HEK293 (cell line): Measurements from ENCODE around the gene KIAA1191.

Experiments
- CTCF ChIA-PET: fragments of 350-600 bp; formaldehyde crosslinking; extraction: SDS; loops from one replicate; lab custom pipeline; 2021; ENCODE audit warnings: antibody characterized with exemption; lab: Yijun Ruan, JAX
- POLR2A ChIA-PET: fragments of 300-600 bp; formaldehyde crosslinking; extraction: SDS; loops from one replicate; lab custom pipeline; 2020; ENCODE audit warnings: antibody characterized with exemption, inconsistent platforms; lab: Yijun Ruan, JAX
- H3K27ac ChIP-seq: fragments of 200-500 bp; sonication (Bioruptor generic); 2 replicates; pipeline ENCODE4 v1.5.1; 2014; ENCODE audit warnings: low read depth, low read length, control low read depth, inconsistent platforms; ENCODE audit errors: extremely low read depth
- H3K36me3 ChIP-seq, 2 experiments: fragments of 200-500 bp in 1 of 2; sonication (Bioruptor generic) in 1 of 2; 1 replicate in 1 of 2; 2 replicates in 1 of 2; pipeline ENCODE4 v1.5.1; 2014 to 2017; ENCODE audit warnings: inconsistent platforms in 2 of 2, low read length in 2 of 2; ENCODE audit not compliant: control insufficient read depth in 2 of 2, insufficient read depth in 1 of 2
- H3K4me1 ChIP-seq: fragments of 200-500 bp; sonication (Bioruptor generic); 2 replicates; pipeline ENCODE4 v1.5.1; 2014; ENCODE audit warnings: mild to moderate bottlenecking, low read length, inconsistent platforms; ENCODE audit not compliant: control insufficient read depth, insufficient read depth
- H3K4me3 ChIP-seq: 2 replicates; pipeline ENCODE4 v1.5.1; 2011; ENCODE audit warnings: low read depth, mild to moderate bottlenecking, control low read depth, low read length, moderate library complexity
- H3K9me3 ChIP-seq: fragments of 200-500 bp; sonication (Bioruptor generic); 2 replicates; pipeline ENCODE4 v1.5.1; 2014; ENCODE audit warnings: low read depth, low read length, inconsistent platforms; ENCODE audit not compliant: control insufficient read depth, insufficient read depth
- KLF16 ChIP-seq: fragments of 450-650 bp; formaldehyde crosslinking; IDR thresholded peaks from 2 replicates; pipeline ENCODE4 v1.5.1; 2017; ENCODE audit warnings: missing biosample characterization, missing genetic modification characterization
- OVOL3 ChIP-seq: fragments of 450-650 bp; formaldehyde crosslinking; IDR thresholded peaks from 2 replicates; pipeline ENCODE4 v1.5.1; 2016; ENCODE audit warnings: missing biosample characterization, missing genetic modification characterization
- PBX3 ChIP-seq: sonication (generic); formaldehyde crosslinking; IDR thresholded peaks from 2 replicates; pipeline ENCODE4 v1.8.1; 2022; ENCODE audit warnings: mild to moderate bottlenecking, moderate library complexity, missing genetic modification reagents
- PRDM10 ChIP-seq: fragments of 450-650 bp; formaldehyde crosslinking; IDR thresholded peaks from 2 replicates; pipeline ENCODE4 v1.5.1; 2016; ENCODE audit warnings: missing biosample characterization, missing genetic modification characterization
- SALL2 ChIP-seq: fragments of 450-650 bp; formaldehyde crosslinking; IDR thresholded peaks from 2 replicates; pipeline ENCODE4 v1.5.0; 2017; ENCODE audit warnings: missing biosample characterization, mild to moderate bottlenecking, missing genetic modification characterization, borderline replicate concordance
- SCRT2 ChIP-seq: fragments of 450-650 bp; formaldehyde crosslinking; IDR thresholded peaks from 2 replicates; pipeline ENCODE4 v1.5.1; 2016; ENCODE audit warnings: missing biosample characterization, missing genetic modification characterization
- SP2 ChIP-seq: fragments of 450-650 bp; formaldehyde crosslinking; IDR thresholded peaks from 2 replicates; pipeline ENCODE4 v1.5.1; 2016; ENCODE audit warnings: missing biosample characterization, missing genetic modification characterization
- ZBTB26 ChIP-seq: fragments of 450-650 bp; formaldehyde crosslinking; optimal IDR thresholded peaks from 2 replicates; pipeline ENCODE3; 2016; ENCODE audit warnings: missing biosample characterization, mild to moderate bottlenecking, missing genetic modification characterization
- ZFHX2 ChIP-seq: fragments of 450-650 bp; formaldehyde crosslinking; conservative IDR thresholded peaks from 2 replicates; pipeline ENCODE4 v1.5.1; 2016; ENCODE audit warnings: missing biosample characterization, missing genetic modification characterization
- ZFP3 ChIP-seq: fragments of 450-650 bp; formaldehyde crosslinking; IDR thresholded peaks from 2 replicates; pipeline ENCODE4 v1.5.1; 2016; ENCODE audit warnings: low read depth, missing biosample characterization, missing genetic modification characterization
- ZNF114 ChIP-seq: fragments of 450-650 bp; formaldehyde crosslinking; IDR thresholded peaks from 2 replicates; pipeline ENCODE4 v1.5.0; 2017; ENCODE audit warnings: missing biosample characterization, missing genetic modification characterization
- ZNF138 ChIP-seq: fragments of 450-650 bp; formaldehyde crosslinking; IDR thresholded peaks from 2 replicates; pipeline ENCODE4 v1.5.1; 2016; ENCODE audit warnings: missing biosample characterization, missing genetic modification characterization, borderline replicate concordance
- ZNF140 ChIP-seq: fragments of 450-650 bp; formaldehyde crosslinking; IDR thresholded peaks from 2 replicates; pipeline ENCODE4 v1.5.1; 2016; ENCODE audit warnings: missing biosample characterization, missing genetic modification characterization
- ZNF19 ChIP-seq: fragments of 450-650 bp; formaldehyde crosslinking; IDR thresholded peaks from 2 replicates; pipeline ENCODE4; 2016; ENCODE audit warnings: missing biosample characterization, missing genetic modification characterization, low read depth
- ZNF202 ChIP-seq: fragments of 450-650 bp; formaldehyde crosslinking; IDR thresholded peaks from 2 replicates; pipeline ENCODE4 v1.5.1; 2016; ENCODE audit warnings: missing biosample characterization, missing genetic modification characterization, borderline replicate concordance
- ZNF324 ChIP-seq: fragments of 450-650 bp; formaldehyde crosslinking; IDR thresholded peaks from 2 replicates; pipeline ENCODE4 v1.5.1; 2016; ENCODE audit warnings: missing biosample characterization, missing genetic modification characterization
- ZNF354C ChIP-seq: fragments of 450-650 bp; formaldehyde crosslinking; IDR thresholded peaks from 2 replicates; pipeline ENCODE4 v1.5.1; 2016; ENCODE audit warnings: missing biosample characterization, missing genetic modification characterization, low read depth, borderline replicate concordance
- ZNF391 ChIP-seq: fragments of 450-650 bp; formaldehyde crosslinking; IDR thresholded peaks from 2 replicates; pipeline ENCODE4 v1.5.1; 2016; ENCODE audit warnings: low read depth, missing biosample characterization, missing genetic modification characterization, borderline replicate concordance
- ZNF416 ChIP-seq: fragments of 450-650 bp; formaldehyde crosslinking; IDR thresholded peaks from 2 replicates; pipeline ENCODE4 v1.5.1; 2016; ENCODE audit warnings: missing biosample characterization, missing genetic modification characterization
- ZNF423 ChIP-seq: fragments of 450-650 bp; formaldehyde crosslinking; IDR thresholded peaks from 2 replicates; pipeline ENCODE4 v1.5.1; 2016; ENCODE audit warnings: missing biosample characterization, missing genetic modification characterization
- ZNF48 ChIP-seq: fragments of 450-650 bp; formaldehyde crosslinking; IDR thresholded peaks from 2 replicates; pipeline ENCODE4 v1.5.1; 2016; ENCODE audit warnings: missing biosample characterization, missing genetic modification characterization
- ZNF623 ChIP-seq: fragments of 450-650 bp; formaldehyde crosslinking; IDR thresholded peaks from 2 replicates; pipeline ENCODE4 v1.5.1; 2016; ENCODE audit warnings: missing biosample characterization, missing genetic modification characterization
- ZNF629 ChIP-seq: fragments of 450-650 bp; formaldehyde crosslinking; IDR thresholded peaks from 2 replicates; pipeline ENCODE4 v1.5.1; 2017; ENCODE audit warnings: missing biosample characterization, missing genetic modification characterization
- ZNF677 ChIP-seq: fragments of 450-650 bp; IDR thresholded peaks from 2 replicates; pipeline ENCODE4 v1.5.0; 2018; ENCODE audit warnings: missing biosample characterization, mild to moderate bottlenecking, missing genetic modification characterization, moderate library complexity
- ZNF768 ChIP-seq: fragments of 450-650 bp; formaldehyde crosslinking; IDR thresholded peaks from 2 replicates; pipeline ENCODE4 v1.5.1; 2018; ENCODE audit warnings: missing biosample characterization, mild to moderate bottlenecking, missing genetic modification characterization
- ZSCAN16 ChIP-seq: fragments of 450-650 bp; formaldehyde crosslinking; IDR thresholded peaks from 2 replicates; pipeline ENCODE4 v1.5.1; 2016; ENCODE audit warnings: missing biosample characterization, missing genetic modification characterization
- TF ChIP-seq, protein P1 (sequence below): fragments of 450-650 bp; formaldehyde crosslinking; IDR thresholded peaks from 2 replicates; pipeline ENCODE4 v1.5.1; 2016; ENCODE audit warnings: missing biosample characterization, missing genetic modification characterization, low read depth

Gene KIAA1191

GRCh38 chr5:176339304-176339703 is 22.3 kb downstream of the KIAA1191 start (continued):
- no peak for TF ChIP-seq ZNF138 (tag by site-specific recombination)
- no peak for TF ChIP-seq KLF16
- no peak for TF ChIP-seq ZNF623
- TF ChIP-seq ZBTB26 (tag by site-specific recombination), result no peak
- no peak for TF ChIP-seq ZNF391
- no peak for TF ChIP-seq ZFHX2 (tag by site-specific recombination)
- no peak for TF ChIP-seq ZNF324 (tag by site-specific recombination)
- TF ChIP-seq PBX3 (CRISPR knock-in tag), result no peak
- TF ChIP-seq, protein P1, sequence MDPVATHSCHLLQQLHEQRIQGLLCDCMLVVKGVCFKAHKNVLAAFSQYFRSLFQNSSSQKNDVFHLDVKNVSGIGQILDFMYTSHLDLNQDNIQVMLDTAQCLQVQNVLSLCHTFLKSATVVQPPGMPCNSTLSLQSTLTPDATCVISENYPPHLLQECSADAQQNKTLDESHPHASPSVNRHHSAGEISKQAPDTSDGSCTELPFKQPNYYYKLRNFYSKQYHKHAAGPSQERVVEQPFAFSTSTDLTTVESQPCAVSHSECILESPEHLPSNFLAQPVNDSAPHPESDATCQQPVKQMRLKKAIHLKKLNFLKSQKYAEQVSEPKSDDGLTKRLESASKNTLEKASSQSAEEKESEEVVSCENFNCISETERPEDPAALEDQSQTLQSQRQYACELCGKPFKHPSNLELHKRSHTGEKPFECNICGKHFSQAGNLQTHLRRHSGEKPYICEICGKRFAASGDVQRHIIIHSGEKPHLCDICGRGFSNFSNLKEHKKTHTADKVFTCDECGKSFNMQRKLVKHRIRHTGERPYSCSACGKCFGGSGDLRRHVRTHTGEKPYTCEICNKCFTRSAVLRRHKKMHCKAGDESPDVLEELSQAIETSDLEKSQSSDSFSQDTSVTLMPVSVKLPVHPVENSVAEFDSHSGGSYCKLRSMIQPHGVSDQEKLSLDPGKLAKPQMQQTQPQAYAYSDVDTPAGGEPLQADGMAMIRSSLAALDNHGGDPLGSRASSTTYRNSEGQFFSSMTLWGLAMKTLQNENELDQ (tag by site-specific recombination), result no peak

- no peak overlapping the region for H3K27ac ChIP-seq
- CTCF ChIA-PET, result no interaction called here
- H3K4me3 ChIP-seq, result no peak overlapping the region
- H3K9me3 ChIP-seq, result no peaks in the 10 kb centered on the region
- TF ChIP-seq ZNF416 (tag by site-specific recombination) (no peak), ZNF629 (tag by site-specific recombination) (no peak), PRDM10 (tag by site-specific recombination) (no peak), ZNF114 (no peak), ZNF677 (no peak), SALL2 (tag by site-specific recombination) (no peak), ZNF423 (tag by site-specific recombination) (no peak), ZNF140 (tag by site-specific recombination) (no peak), ZNF48 (tag by site-specific recombination) (no peak), SCRT2 (tag by site-specific recombination) (no peak), ZNF19 (no peak), ZSCAN16 (tag by site-specific recombination) (no peak), SP2 (tag by site-specific recombination) (no peak), OVOL3 (no peak), ZNF354C (no peak), ZNF202 (no peak), ZNF768 (tag by site-specific recombination) (no peak), ZFP3 (tag by site-specific recombination) (no peak)
- H3K4me1 ChIP-seq, result no peaks in the 10 kb centered on the region
- POLR2A ChIA-PET, result no interaction called here
- H3K36me3 ChIP-seq, result peaks cover 21 to 66% of the 10 kb centered on the region in 2 experiments
Measured at GRCh38 chr5:176337913-176338312, 23.7 kb downstream of the KIAA1191 start.
